HCT116 (cell line): ENCODE results near the gene VWA5B1. TPM values are rescaled to one million over a fixed set of nuclear protein-coding genes. Genes with fewer than 3 reads are reported as not detected.

Experiments used
- ATAC-seq: fragments of 200-7000 bp; cut with Tn5 transposase; 2 replicates; pipeline ENCODE4 v1.9.1; 2020; ENCODE audit warnings: mild to moderate bottlenecking, moderate library complexity
- BruUV-seq: library from RNA; stranded (reverse); fragments of 400-500 nt; replicated peaks from 2 replicates; lab custom pipeline; 2021; lab: Mats Ljungman, UMichigan
- CTCF ChIA-PET: fragments of 300-600 bp; sonication (Branson Sonifier 250); formaldehyde crosslinking; loops from one replicate; lab custom pipeline; 2021; ENCODE audit warnings: antibody characterized with exemption; lab: Charles Lee
- POLR2A ChIA-PET: fragments of 300-600, 350-600 bp; sonication (Branson Sonifier 250); formaldehyde crosslinking; loops from one replicate; lab custom pipeline; 2021; ENCODE audit warnings: antibody characterized with exemption; lab: Charles Lee
- RAD21 ChIA-PET, 2 experiments: fragments of 300-600 bp; sonication (Branson Sonifier 250); formaldehyde crosslinking; loops; one replicate each; lab custom pipeline; 2023; ENCODE audit warnings: low total read pairs in 2 of 2; ENCODE audit not compliant: uncharacterized antibody in 2 of 2, unreplicated experiment in 2 of 2, low non-redundant PET in 1 of 2; lab: Charles Lee
- DNase-seq: peaks from one replicate; pipeline ENCODE4 v3.0.0-alpha.2; 2010; ENCODE audit warnings: low read depth, low spot score
- H2AFZ ChIP-seq: fragments of 200-600 bp; shearing (Covaris generic), sonication (generic); 2 replicates; pipeline ENCODE4 v1.6.1; 2017; ENCODE audit warnings: low read depth, mixed run types, mixed read lengths, antibody characterized with exemption, low read length; ENCODE audit not compliant: poor library complexity, severe bottlenecking
- H3K27ac ChIP-seq: 2 replicates; pipeline ENCODE4 v1.5.1; 2012; ENCODE audit warnings: low read depth, low read length
- H3K27me3 ChIP-seq: fragments of 200-600 bp; sonication (generic); 2 replicates; pipeline ENCODE4 v1.6.1; 2016; ENCODE audit warnings: mixed run types, low read length, mixed read lengths; ENCODE audit not compliant: insufficient read depth
- H3K36me3 ChIP-seq, 2 experiments: fragments of 200-500 bp in 1 of 2; fragments of 200-600 bp in 1 of 2; sonication (Bioruptor generic) in 1 of 2; sonication (generic) in 1 of 2; 2 replicates each; pipeline versions ENCODE4 v1.5.1 to v1.6.1; 2014 to 2016; ENCODE audit warnings: low read length in 2 of 2, inconsistent platforms in 1 of 2, mixed read lengths in 1 of 2, mixed run types in 1 of 2; ENCODE audit not compliant: insufficient read depth in 2 of 2, control insufficient read depth in 1 of 2
- H3K4me1 ChIP-seq, 2 experiments: fragments of 200-600 bp in 1 of 2; sonication (generic) in 1 of 2; 2 replicates each; pipeline versions ENCODE4 v1.5.1 to v1.6.1; 2012 to 2017; ENCODE audit warnings: low read length in 2 of 2, inconsistent platforms in 1 of 2, mild to moderate bottlenecking in 1 of 2, mixed read lengths in 1 of 2, mixed run types in 1 of 2, moderate library complexity in 1 of 2; ENCODE audit not compliant: insufficient read depth in 2 of 2, control insufficient read depth in 1 of 2
- H3K4me2 ChIP-seq: fragments of 200-600 bp; sonication (generic); 2 replicates; pipeline ENCODE4 v1.6.1; 2017; ENCODE audit warnings: mixed run types, low read length, mixed read lengths
- H3K4me3 ChIP-seq, 2 experiments: fragments of 200-600 bp in 1 of 2; sonication (generic) in 1 of 2; replicated peaks in 1 of 2; 2 replicates each; pipeline ENCODE4 v1.5.1; 2011 to 2016; ENCODE audit warnings: low read length in 2 of 2, control low read depth in 1 of 2, low read depth in 1 of 2, mild to moderate bottlenecking in 1 of 2, mixed read lengths in 1 of 2, mixed run types in 1 of 2
- H3K79me2 ChIP-seq: fragments of 200-600 bp; sonication (generic); 2 replicates; pipeline ENCODE4 v1.6.1; 2017; ENCODE audit warnings: mild to moderate bottlenecking, mixed run types, low read length, moderate library complexity, mixed read lengths; ENCODE audit not compliant: insufficient read depth
- H3K9ac ChIP-seq: fragments of 200-600 bp; sonication (generic); 2 replicates; pipeline ENCODE4 v1.6.1; 2016; ENCODE audit warnings: low read length, mixed read lengths
- H3K9me2 ChIP-seq: fragments of 200-600 bp; sonication (generic), shearing (Covaris generic); 2 replicates; pipeline ENCODE4 v1.6.1; 2017; ENCODE audit warnings: mixed run types, mild to moderate bottlenecking, moderate library complexity; ENCODE audit not compliant: insufficient read depth
- H3K9me3 ChIP-seq, 2 experiments: fragments of 200-500 bp in 1 of 2; fragments of 200-600 bp in 1 of 2; sonication (Bioruptor generic) in 1 of 2; sonication (generic) in 1 of 2; 2 replicates each; pipeline ENCODE4 v1.6.1; 2014 to 2017; ENCODE audit warnings: low read length in 2 of 2, mixed read lengths in 2 of 2, inconsistent platforms in 1 of 2, low read depth in 1 of 2, mild to moderate bottlenecking in 1 of 2, mixed run types in 1 of 2, moderate library complexity in 1 of 2; ENCODE audit not compliant: control insufficient read depth in 1 of 2, insufficient read depth in 1 of 2
- H4K20me1 ChIP-seq: fragments of 200-600 bp; sonication (generic), shearing (Covaris generic); 2 replicates; pipeline ENCODE4 v1.6.1; 2017; ENCODE audit warnings: mixed run types, mild to moderate bottlenecking, moderate library complexity; ENCODE audit not compliant: insufficient read depth
- CEBPB ChIP-seq: IDR thresholded peaks from 2 replicates; pipeline ENCODE4 v1.6.1; 2012; ENCODE audit warnings: low read depth
- JUND ChIP-seq: IDR thresholded peaks from 2 replicates; pipeline ENCODE4 v1.6.1; 2012
- POLR2A ChIP-seq: IDR thresholded peaks from 2 replicates; pipeline ENCODE4 v1.7.0; 2011; ENCODE audit warnings: borderline replicate concordance; ENCODE audit not compliant: insufficient read depth, insufficient read length; ENCODE audit errors: extremely low read depth
- RAD21 ChIP-seq: IDR thresholded peaks from 2 replicates; pipeline ENCODE4 v1.6.1; 2012; ENCODE audit warnings: low read depth, mild to moderate bottlenecking
- REST ChIP-seq: IDR thresholded peaks from 2 replicates; pipeline ENCODE4 v1.6.1; 2012; ENCODE audit warnings: low read depth
- SIN3A ChIP-seq: IDR thresholded peaks from 2 replicates; pipeline ENCODE4 v1.6.1; 2012; ENCODE audit warnings: low read depth
- intact Hi-C: fragments of 100-400 bp; cut with micrococcal nuclease; formaldehyde crosslinking; loops from 2 replicates; pipeline ENCODE4 v1.10.0; 2022
- total RNA-seq: library from RNA; stranded (reverse); gene quantifications from one replicate; pipeline ENCODE4 v1.2.1, GENCODE V29; 2021; ENCODE audit not compliant: unreplicated experiment

Gene VWA5B1
- total RNA-seq, 1 experiment from 2014 or later: not detected

GRCh38 chr1:20319456-20320220 is 29.0 kb downstream of the VWA5B1 start:
- ATAC-seq (no peak), DNase-seq (no peak)
- Histone ChIP-seq H3K27ac (no peak overlapping the region), H3K79me2 (no peaks in the 10 kb centered on the region), H3K9ac (no peak overlapping the region), H3K9me2 (no peaks in the 10 kb centered on the region), H3K27me3 (peaks cover 20% of the 10 kb centered on the region; the same call in 1 of the 2 replicates), H3K4me1 (no peaks in the 10 kb centered on the region), H3K4me3 (no peak overlapping the region), H3K36me3 (no peaks in the 10 kb centered on the region), H2AFZ (no peak overlapping the region), H3K4me2 (no peak overlapping the region), H3K9me3 (no peaks in the 10 kb centered on the region), H4K20me1 (no peaks in the 10 kb centered on the region)
- TF ChIP-seq REST (no peak), JUND (no peak), SIN3A (no peak), POLR2A (no peak), RAD21 (no peak), CEBPB (no peak)
- ChIA-PET CTCF (no interaction called here), RAD21 (no interaction called here), POLR2A (no interaction called here)
- BruUV-seq: no TSS peak
- intact Hi-C loops: no loop called here
